ENCODE data around the gene PIK3C2G. TPM values are rescaled to one million over a fixed set of nuclear protein-coding genes. Genes with fewer than 3 reads are reported as not detected.
A peak's percentile ranks its signal among the peaks of the same experiment; 100 is the strongest.
"Not testable (repeated sequence)": the region's sequence is repeated elsewhere in the genome, so short reads cannot be mapped to it uniquely, and the experiment has no call there.

Gene PIK3C2G
- total RNA-seq, 1 donor from 2014 or later, result not detected

GRCh38 chr12:18634382-18634781 lies 373.1 kb downstream of the PIK3C2G start:
- intact Hi-C loops (cut with DNase I), result no loop called here
- no peak for ATAC-seq

GRCh38 chr12:18640321-18640955 lies 379.1 kb downstream of the PIK3C2G start:
- ATAC-seq, result no peak
- DNase-seq (ENCODE audit: missing footprints), result no peak
- intact Hi-C loops (cut with DNase I), result no loop called here

More at GRCh38 chr12:18634382-18634781, 373.1 kb downstream of the PIK3C2G start:
- DNase-seq (ENCODE audit: missing footprints), result no peak

GRCh38 chr12:18643681-18644080 lies 382.4 kb downstream of the PIK3C2G start:
- DNase-seq (ENCODE audit: missing footprints) (no peak), ATAC-seq (peak; percentile 88)
- intact Hi-C loops (cut with DNase I), result no loop called here

- ATAC-seq (no peak), DNase-seq (ENCODE audit: missing footprints) (no peak)
- intact Hi-C loops (cut with DNase I), result no loop called here
Observed at GRCh38 chr12:18644564-18644963, 383.2 kb downstream of the PIK3C2G start.

GRCh38 chr12:18646286-18646890 lies 385.1 kb downstream of the PIK3C2G start:
- ATAC-seq, result no peak

GRCh38 chr12:18651525-18651924 lies 390.2 kb downstream of the PIK3C2G start:
- intact Hi-C loops (cut with DNase I), result no loop called here
- DNase-seq (ENCODE audit: missing footprints), result no peak
- ATAC-seq, result no peak

More at GRCh38 chr12:18646286-18646890, 385.1 kb downstream of the PIK3C2G start:
- no peak for DNase-seq (ENCODE audit: missing footprints)
- intact Hi-C loops (cut with DNase I), result no loop called here

- DNase-seq (ENCODE audit: missing footprints) (no peak), ATAC-seq (no peak)
- intact Hi-C loops (cut with DNase I), result no loop called here
Observed at GRCh38 chr12:18652596-18652995, 391.3 kb downstream of the PIK3C2G start.

GRCh38 chr12:18653465-18653864 lies 392.1 kb downstream of the PIK3C2G start:
- ATAC-seq (no peak), DNase-seq (ENCODE audit: missing footprints) (no peak)
- intact Hi-C loops (cut with DNase I), result no loop called here

- DNase-seq (ENCODE audit: missing footprints), result no peak
- ATAC-seq, result no peak
- intact Hi-C loops (cut with DNase I), result no loop called here
Observed at GRCh38 chr12:18655351-18655750, 394.0 kb downstream of the PIK3C2G start.

- intact Hi-C loops (cut with DNase I), result no loop called here
- ATAC-seq, result no peak
- no peak for DNase-seq (ENCODE audit: missing footprints)
Observed at GRCh38 chr12:18658179-18658578, 396.9 kb downstream of the PIK3C2G start.

GRCh38 chr12:18658829-18659228 lies 397.5 kb downstream of the PIK3C2G start:
- DNase-seq (ENCODE audit: missing footprints) (no peak), ATAC-seq (no peak)
- intact Hi-C loops (cut with DNase I), result no loop called here

GRCh38 chr12:18676141-18676540 lies 414.8 kb downstream of the PIK3C2G start:
- intact Hi-C loops (cut with DNase I), result no loop called here
- DNase-seq (ENCODE audit: missing footprints), result no peak
- no peak for ATAC-seq

- ATAC-seq, result no peak
- DNase-seq (ENCODE audit: missing footprints), result no peak
- intact Hi-C loops (cut with DNase I), result no loop called here
Observed at GRCh38 chr12:18676996-18677588, 415.8 kb downstream of the PIK3C2G start.

GRCh38 chr12:18681818-18682217 lies 420.5 kb downstream of the PIK3C2G start:
- DNase-seq (ENCODE audit: missing footprints) (no peak), ATAC-seq (no peak)
- intact Hi-C loops (cut with DNase I), result no loop called here

GRCh38 chr12:18683327-18684013 lies 422.2 kb downstream of the PIK3C2G start:
- DNase-seq (ENCODE audit: missing footprints) (no peak), ATAC-seq (no peak)
- intact Hi-C loops (cut with DNase I), result no loop called here

GRCh38 chr12:18684430-18684829 lies 423.1 kb downstream of the PIK3C2G start:
- intact Hi-C loops (cut with DNase I), result no loop called here
- no peak for DNase-seq (ENCODE audit: missing footprints)
- no peak for ATAC-seq

- DNase-seq (ENCODE audit: missing footprints) (no peak), ATAC-seq (no peak)
- intact Hi-C loops (cut with DNase I), result no loop called here
Observed at GRCh38 chr12:18689771-18690170, 428.5 kb downstream of the PIK3C2G start.

GRCh38 chr12:18690653-18691052 lies 429.3 kb downstream of the PIK3C2G start:
- ATAC-seq, result peak; percentile 77
- DNase-seq (ENCODE audit: missing footprints), result no peak
- intact Hi-C loops (cut with DNase I), result no loop called here

GRCh38 chr12:18693986-18694385 lies 432.7 kb downstream of the PIK3C2G start:
- intact Hi-C loops (cut with DNase I), result not testable (repeated sequence)

More at GRCh38 chr12:18693986-18694385, 432.7 kb downstream of the PIK3C2G start:
- ATAC-seq; DNase-seq (ENCODE audit: missing footprints): not testable (repeated sequence)
